GM18520 (cell line): Measurements from ENCODE around the gene FBXO34.
"Not testable (repeated sequence)": the region's sequence is repeated elsewhere in the genome, so short reads cannot be mapped to it uniquely, and the experiment has no call there.

Experiments
- ATAC-seq: cut with Tn5 transposase; IDR thresholded peaks from one replicate; pipeline ENCODE4 v1.9.1; 2021; ENCODE audit not compliant: unreplicated experiment

The FBXO34 gene

DNA sequence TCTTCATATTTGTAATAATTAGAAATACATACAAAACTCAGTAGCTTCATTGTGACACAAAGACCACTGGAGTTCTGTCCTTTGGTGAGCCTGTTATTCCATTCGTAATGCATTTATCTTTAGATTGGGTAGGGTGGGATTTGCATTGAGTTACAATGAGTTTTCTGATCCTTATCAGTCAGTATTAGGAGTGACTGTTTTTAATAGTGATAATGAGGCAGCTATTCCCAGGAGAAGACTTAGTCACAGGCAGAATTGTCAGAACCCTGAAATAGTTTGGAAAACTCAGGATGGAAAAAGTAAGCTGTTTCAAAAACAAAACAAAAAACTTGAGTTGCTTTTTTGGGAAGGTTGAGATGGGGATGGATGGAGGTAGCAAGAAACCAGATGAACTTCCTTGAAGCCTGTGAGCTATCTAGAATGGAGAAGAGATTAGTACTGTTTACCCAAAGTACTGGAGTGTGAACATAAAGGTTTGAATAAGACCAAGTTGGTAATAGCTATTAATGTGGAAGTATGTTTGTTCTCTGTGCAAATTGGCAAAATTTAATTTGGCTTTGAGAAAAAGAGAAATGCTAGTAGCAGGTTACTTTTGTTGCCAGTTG is 38.6 kb downstream of the FBXO34 start:
- no peak for ATAC-seq

GRCh38 chr14:55312379-55313030 is 41.3 kb downstream of the FBXO34 start:
- not testable (repeated sequence) for ATAC-seq

GRCh38 chr14:55313480-55313879 is 42.3 kb downstream of the FBXO34 start:
- no peak for ATAC-seq

GRCh38 chr14:55314449-55314848 is 43.2 kb downstream of the FBXO34 start:
- ATAC-seq = no peak

DNA sequence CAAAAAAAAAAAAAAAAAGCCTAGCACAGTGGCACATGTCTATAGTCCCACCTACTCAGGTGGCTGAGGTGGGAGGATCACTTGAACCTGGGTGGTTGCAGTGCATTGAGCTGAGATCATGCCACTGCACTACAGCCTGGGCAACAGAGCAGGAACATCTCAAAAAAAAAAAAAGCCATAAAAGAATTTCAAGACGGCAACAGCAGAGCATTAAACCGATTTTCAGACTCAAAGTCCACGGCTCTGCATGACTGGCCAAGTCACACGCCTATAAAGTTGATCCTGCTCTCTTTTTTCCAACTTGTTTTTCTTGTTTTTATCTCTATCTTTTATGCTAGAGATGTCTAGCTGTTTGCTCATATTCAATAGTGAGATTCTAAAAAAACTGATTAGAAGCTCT is 45.3 kb downstream of the FBXO34 start:
- no peak for ATAC-seq

DNA sequence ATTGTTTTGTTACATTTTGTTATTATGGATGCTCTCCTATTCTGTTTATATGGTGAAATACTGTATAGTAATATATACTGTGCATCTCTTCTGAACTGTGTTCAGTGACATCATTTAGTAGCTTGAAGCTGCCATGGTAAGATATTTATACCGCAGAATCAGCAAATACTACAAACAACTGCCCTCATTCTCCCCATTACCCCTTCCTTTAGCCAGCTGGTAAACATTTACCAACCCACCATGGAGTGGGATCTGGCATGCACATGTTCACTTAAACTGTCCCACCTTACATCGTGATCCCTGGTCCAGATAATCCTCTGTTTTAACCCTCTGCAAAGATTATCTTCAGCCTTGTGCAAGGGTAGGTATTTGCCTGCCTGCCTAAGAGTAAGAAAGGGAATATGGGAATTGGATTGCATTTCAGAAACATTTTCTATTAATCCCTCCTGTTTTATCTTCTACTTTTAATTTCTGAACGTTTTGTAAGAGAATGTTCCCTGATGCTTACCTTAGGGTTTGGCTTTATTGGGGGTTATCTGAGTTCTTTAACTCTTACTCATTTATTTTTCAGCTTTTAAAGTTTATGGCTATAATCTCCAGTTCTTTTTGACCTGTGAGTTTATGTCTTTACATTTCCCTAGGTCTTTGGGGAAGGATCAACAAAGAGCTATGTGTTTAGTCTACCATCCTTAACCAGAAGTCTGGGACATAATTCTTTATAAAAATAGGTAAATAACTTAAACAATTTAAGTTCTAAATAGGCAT is 46.5 kb downstream of the FBXO34 start:
- no peak for ATAC-seq

GRCh38 chr14:55318694-55319093 is 47.5 kb downstream of the FBXO34 start:
- no peak for ATAC-seq

DNA sequence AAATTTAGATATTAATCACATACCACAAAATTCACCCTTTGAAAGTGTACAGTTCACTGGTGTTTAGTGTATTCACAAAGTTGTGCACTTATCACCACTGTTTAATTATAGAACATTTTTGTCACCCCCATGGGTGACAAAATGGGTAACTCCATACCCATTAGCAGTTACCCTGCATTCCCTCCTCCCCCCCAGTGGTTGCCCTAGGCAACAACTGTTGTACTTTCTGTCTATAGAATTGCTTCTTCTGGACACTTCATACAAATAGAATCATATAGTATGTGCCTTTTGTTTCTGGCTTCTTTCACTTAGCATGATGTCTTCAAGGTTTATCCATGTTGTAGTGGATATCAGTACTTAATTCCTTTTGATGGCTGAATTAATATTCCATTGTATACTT is 52.7 kb downstream of the FBXO34 start:
- no peak for ATAC-seq

DNA sequence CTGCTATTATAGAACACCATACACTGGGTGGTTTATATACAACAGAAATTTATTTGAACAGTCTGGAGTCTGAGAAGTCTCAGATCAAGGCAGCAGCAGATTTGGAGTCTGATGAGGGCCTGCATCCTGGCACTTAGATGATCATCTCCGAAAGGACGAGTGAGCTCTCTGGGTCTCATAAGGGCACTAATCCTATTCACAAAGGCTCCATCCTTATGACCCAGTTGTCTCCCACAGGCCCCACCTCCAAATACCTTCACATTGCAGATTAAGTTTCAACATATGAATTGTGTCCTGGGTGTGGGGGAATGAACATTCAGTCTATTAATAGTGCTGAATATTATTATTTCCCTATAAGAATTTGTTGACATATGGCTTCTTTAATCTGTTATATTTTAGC is 53.6 kb downstream of the FBXO34 start:
- no peak for ATAC-seq

DNA sequence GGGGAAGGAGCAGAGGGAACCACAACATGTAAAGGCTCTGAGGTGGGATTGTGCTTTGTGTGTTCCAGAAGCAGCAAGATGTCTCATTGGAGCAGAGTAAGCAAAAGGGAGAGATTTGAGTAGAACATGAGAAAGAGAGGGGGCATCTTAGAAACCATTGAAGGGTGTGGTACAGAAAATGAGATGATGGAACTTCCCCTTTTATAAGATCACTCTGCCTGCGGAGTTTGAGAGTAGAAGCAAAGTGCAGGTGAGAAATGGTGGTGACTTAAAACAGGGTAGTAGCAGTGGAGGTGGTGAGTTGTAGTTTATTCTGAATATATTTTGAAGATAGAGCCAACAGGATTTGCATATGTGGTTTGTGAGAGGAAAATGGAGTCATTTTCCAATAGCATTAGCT is 56.0 kb downstream of the FBXO34 start:
- ATAC-seq = no peak

- no peak for ATAC-seq
Observed at GRCh38 chr14:55328317-55328716, 57.1 kb downstream of the FBXO34 start.

DNA sequence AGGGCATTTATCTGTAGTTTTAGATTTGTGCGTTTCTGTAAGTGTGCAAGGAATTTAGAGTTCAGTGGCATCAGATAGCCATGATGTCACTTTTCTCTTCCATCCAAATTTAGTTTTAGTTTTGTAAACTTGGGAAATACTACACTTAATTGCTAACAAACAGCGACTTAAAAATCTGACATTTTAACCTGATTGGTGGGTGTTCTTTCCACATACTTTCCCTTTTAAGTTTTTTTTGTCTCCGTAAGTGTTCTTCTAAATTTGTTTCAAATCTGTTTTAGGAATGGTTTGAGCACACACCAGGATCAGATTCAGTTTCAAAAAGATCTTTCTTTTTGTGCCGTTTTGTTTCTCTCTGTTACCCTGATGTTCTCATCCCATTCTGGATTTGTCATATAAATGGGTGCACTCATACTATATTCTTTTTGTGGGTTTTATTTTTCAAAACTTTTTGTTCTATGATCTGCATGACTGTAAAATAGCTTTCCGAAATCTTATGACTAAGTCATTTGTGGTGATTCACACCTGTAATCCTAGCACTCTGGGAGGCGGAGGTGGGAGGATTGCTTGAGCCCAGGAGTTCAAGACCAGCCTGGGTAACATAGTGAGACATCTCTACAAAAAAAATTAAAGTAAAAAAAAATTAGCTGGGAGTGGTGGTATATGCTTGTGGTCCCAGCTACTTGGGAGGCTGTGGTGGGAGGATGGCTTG is 58.9 kb downstream of the FBXO34 start:
- no peak for ATAC-seq

- no peak for ATAC-seq
Observed at GRCh38 chr14:55332654-55333570, 61.7 kb downstream of the FBXO34 start.

DNA sequence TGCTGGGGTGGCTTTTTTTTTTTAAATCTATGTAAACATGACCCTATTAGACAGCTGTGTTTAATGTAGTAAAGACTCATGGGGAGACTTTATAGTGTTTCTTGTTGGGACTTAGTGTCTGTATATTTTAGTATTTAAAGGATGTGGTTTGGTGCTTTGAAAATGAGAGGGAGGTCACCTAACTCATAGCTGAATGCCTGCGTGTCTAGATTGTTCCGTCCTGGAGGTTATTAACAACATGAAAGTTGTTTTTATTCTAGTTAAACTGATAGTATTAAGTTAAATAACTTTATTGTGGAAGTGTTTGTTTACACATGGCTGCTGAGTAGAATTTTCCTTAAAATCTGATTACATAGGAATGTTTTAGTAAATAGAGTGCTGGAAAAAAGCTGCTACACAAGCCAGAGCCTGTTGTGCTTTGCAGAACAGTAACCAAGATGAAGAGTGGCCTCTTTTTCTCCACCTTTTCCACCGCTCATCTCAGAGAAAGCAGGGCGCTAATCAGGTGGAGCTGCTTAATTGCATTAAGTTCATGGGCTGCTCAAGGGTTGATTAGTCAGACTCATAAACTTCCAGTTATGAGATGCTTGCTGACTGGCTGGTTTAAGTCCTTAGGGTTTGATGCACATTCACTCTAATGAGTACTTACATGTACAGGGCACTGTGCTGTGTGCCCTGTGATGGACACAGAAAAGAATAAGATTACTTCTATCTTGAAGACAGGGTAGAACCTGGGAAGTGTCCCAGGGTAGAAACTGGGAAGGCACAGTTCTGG is 62.7 kb downstream of the FBXO34 start:
- ATAC-seq = no peak

DNA sequence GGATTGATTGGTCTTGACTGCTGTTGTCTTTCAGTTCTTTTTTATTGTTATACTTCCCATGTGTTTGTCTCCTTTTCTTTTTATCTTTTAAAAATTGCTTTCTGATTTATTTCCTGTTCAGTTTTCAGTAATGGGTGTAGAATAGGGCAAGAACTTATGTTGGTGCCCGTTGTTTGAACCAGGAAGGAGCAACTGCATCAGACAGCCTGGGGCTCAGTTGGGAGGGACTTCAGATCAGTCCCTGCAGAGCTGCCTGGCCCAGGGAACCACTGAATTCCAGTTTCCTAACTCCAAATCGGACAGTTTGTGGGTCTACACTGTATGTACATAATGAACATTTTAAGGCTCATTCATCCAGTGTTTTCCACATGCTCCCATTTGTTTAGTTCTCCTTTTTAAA is 64.9 kb downstream of the FBXO34 start:
- no peak for ATAC-seq

GRCh38 chr14:55336691-55337090 is 65.5 kb downstream of the FBXO34 start:
- ATAC-seq = no peak

- no peak for ATAC-seq
Observed at GRCh38 chr14:55339770-55340169, 68.5 kb downstream of the FBXO34 start.

GRCh38 chr14:55340482-55340881 is 69.3 kb downstream of the FBXO34 start:
- ATAC-seq = no peak

- ATAC-seq = no peak
Observed at GRCh38 chr14:55341781-55342180, 70.6 kb downstream of the FBXO34 start.
